Activated CD4-positive, alpha-beta T cell treated with anti-CD3 and anti-CD28 coated beads, Interleukin-2, amount 50 U/mL, for 4 hours (primary cell): ENCODE results near the gene CADM1.

ENCODE experiments used
- DNase-seq, 2 experiments: peaks; one replicate each; pipeline ENCODE4 v3.0.0-alpha.2; 2020

CADM1 gene

GRCh38 chr11:115515647-115516395 is 11.6 kb upstream of the CADM1 start:
- DNase-seq: no peak

- DNase-seq: no peak
Observed at GRCh38 chr11:115506954-115507675, 2.9 kb upstream of the CADM1 start.

- DNase-seq: no peak
Observed at GRCh38 chr11:115505175-115505574, 960 bp upstream of the CADM1 start.

GRCh38 chr11:115503886-115504275 is 334 bp downstream of the CADM1 start:
- no peak for DNase-seq

- DNase-seq: no peak
Observed at GRCh38 chr11:115503083-115503885, 931 bp downstream of the CADM1 start.

GRCh38 chr11:115502636-115503082 is 1.6 kb downstream of the CADM1 start:
- DNase-seq: no peak

- no peak for DNase-seq
Observed at GRCh38 chr11:115501893-115502589, 2.2 kb downstream of the CADM1 start.

- DNase-seq: no peak
Observed at GRCh38 chr11:115501502-115501892, 2.7 kb downstream of the CADM1 start.

- DNase-seq: no peak
Observed at GRCh38 chr11:115500547-115501501, 3.4 kb downstream of the CADM1 start.

GRCh38 chr11:115499891-115500290 is 4.3 kb downstream of the CADM1 start:
- DNase-seq: no peak

GRCh38 chr11:115499241-115499799 is 4.9 kb downstream of the CADM1 start:
- no peak for DNase-seq

- no peak for DNase-seq
Observed at GRCh38 chr11:115498354-115498753, 5.9 kb downstream of the CADM1 start.

- no peak for DNase-seq
Observed at GRCh38 chr11:115497303-115497702, 6.9 kb downstream of the CADM1 start.

GRCh38 chr11:115496892-115497291 is 7.3 kb downstream of the CADM1 start:
- DNase-seq: no peak

GRCh38 chr11:115493905-115494304 is 10.3 kb downstream of the CADM1 start:
- DNase-seq: no peak

GRCh38 chr11:115493488-115493887 is 10.7 kb downstream of the CADM1 start:
- DNase-seq: no peak

GRCh38 chr11:115489466-115489865 is 14.7 kb downstream of the CADM1 start:
- DNase-seq: no peak

- no peak for DNase-seq
Observed at GRCh38 chr11:115488945-115489344, 15.3 kb downstream of the CADM1 start.

GRCh38 chr11:115481528-115481927 is 22.7 kb downstream of the CADM1 start:
- no peak for DNase-seq

GRCh38 chr11:115480611-115481010 is 23.6 kb downstream of the CADM1 start:
- no peak for DNase-seq

- DNase-seq: no peak
Observed at GRCh38 chr11:115477410-115477809, 26.8 kb downstream of the CADM1 start.
